HG03196 (cell line): ENCODE measurements around the gene IL18R1.

Experiments
- ATAC-seq: cut with Tn5 transposase; IDR thresholded peaks from one replicate; pipeline ENCODE4 v1.9.1; 2021; ENCODE audit not compliant: unreplicated experiment

Gene IL18R1

DNA sequence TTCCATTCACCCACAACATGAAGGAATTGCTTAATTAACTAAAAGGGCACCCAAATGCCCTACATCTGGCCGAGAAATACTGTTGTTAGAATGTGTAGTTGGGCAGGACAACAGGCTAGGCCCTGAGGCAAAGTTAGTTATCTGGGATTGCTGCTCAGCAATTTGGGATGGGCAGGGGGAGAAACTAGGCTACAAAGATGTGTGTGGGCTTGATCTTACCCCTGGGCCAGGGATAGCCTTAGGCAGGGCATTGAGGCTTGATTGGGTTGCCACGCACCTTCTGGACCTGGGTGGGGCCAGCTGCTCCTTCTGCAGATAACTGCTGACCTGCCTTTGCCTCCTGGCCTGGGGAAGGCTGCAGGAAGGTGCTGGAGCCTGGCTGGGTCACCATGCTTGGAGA, 76.8 kb downstream of the IL18R1 start:
- no peak for ATAC-seq

DNA sequence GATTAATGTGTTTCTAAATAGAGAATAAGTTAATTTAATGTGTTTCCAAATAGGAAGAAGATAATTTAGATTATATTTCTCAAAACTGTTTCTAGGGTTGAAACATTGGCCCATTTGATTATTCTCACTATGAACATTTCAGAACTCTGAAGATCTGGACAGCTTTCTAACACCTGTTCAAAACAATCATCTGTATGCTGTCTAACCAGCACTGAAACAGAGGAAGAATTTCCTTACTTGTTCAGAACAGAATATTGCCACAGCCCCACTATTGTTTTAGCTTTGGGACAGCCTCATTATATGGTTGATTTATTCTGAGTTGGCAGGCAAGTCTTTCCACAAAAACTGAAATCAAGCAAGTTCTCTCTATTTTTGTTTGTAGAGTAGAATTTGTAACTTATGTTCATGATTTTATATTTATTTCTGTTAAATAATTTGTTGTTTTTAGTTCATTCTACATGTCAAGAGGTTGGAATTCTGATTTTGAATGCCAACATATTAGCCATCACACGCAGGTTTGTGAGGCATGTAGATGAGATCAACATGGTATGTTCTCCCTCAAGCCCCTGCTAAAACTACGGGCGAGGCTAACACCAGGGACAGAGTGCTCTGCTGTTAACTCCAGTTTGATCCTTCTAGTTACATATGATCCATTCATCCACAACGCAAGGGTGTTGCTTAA, 78.5 kb downstream of the IL18R1 start:
- ATAC-seq = no peak

DNA sequence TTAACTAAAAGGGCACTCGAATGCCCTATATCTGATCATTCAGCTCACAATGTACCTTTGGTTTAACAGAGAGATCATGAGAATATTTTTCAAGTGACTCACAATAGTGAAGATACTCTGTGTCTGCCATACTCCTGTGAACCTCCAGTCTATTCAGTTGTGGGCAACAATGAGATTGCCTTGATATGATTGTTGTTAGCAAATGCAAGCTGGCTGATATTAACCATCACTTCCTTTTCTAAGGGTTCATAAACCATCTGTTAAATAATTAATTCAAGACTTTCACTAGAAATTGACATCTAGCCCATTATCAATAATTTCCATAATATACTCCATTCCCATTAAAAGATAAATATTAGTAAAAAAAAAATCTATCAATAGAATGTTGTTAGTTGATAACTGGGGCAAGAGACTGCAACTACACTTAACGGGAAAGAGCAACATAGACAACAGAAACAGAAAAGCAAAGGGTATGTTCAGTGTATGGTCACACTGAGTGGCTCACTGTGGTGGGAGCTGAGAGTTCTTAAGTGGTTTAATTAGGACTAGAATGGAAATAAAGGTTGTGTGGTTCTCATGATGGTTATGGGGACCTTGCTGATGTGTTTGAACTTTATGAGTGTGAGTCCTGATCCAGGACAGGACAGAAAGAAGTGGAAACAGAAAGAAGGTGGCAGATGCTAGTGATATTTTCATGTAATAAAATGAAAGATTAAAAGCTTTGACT, 79.2 kb downstream of the IL18R1 start:
- peak; percentile 58 for ATAC-seq

DNA sequence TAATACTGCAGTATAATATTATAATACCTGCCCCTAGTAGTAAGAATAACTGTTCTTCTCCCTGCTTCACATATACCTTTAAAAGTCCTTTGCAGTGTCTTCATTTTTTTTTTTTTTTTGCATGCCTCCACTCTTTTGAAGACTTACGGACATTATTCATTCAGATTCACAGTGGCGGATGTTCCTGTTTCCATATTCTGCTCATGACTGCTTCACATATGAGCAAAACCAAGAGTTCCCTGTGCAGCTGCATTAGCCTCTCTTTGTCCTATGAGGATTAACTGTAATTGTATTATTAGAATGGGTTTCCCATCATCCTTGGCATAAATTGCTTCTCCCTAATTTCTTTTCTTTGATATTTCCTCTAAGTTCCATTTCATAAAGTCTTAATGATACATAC, 80.1 kb downstream of the IL18R1 start:
- ATAC-seq = no peak

DNA sequence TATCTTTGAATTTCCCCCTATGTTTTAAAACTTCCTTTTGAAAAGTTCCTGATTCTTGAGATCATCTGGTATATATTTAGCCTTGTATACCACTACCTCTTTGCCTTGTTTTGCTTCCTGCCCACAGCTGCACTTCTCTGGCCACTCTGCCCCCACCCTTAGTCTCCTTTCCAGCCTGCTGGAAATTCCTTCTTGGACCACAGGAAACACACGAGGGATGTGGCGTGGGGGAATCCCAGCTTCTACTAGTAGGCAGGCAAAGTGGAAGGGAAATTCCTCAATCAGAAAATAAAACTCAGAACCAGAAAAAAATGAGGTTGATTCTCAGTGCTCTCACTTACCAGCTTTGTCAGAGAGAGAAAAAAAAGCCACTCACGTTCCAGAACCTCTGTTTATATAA, 80.7 kb downstream of the IL18R1 start:
- no peak for ATAC-seq

DNA sequence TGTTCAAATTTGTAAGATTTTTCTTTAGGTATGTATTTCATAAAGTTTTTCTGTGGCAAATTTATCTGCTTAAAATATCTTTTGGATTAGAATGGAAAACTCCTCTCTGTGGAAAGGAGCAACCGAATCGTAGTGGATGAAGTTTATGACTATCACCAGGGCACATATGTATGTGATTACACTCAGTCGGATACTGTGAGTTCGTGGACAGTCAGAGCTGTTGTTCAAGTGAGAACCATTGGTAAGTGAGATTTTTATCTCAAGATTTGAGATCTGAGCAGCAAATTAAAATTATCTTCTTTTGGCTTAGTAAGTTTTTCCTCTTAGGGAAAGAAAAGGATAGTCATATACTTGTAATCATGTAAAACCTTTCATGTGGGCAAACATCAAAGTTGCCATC, 81.5 kb downstream of the IL18R1 start:
- no peak for ATAC-seq

DNA sequence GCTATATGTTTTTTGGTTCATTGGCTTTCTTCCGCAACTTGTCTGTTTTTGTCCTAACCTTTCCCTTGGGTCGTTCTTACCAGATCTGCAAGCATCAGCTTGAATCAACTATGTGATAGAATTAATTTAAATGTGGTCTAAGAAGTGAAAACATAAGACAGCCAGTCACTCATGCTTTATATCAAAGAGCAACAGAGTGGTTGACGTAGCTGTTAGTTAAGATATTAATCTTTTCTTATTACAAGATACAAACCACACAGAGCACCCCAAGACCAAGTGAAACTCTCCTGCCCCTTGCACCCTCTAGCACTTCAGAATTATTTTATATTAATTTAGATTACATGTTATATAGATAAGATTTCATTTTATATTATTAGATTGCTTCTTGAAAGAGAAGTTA, 82.5 kb downstream of the IL18R1 start:
- ATAC-seq = no peak

DNA sequence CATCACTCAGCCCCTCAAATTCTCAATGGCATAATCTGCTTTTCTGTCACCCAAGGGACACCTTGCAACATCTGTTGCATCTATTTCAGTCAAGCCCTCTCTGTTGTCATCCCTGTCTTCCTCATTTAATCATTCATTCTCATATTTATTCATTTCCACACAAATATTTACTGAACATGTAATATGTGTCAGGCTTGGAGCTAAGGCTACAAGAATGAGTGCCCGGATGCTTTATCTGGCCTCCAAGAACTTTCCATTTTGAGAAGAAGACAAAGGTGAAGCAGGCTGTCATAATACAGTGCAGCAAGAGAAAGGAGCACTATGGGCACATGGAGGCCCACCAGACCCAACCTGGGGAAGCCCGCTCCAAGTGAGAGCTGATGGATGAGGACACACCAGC, 83.0 kb downstream of the IL18R1 start:
- no peak for ATAC-seq

DNA sequence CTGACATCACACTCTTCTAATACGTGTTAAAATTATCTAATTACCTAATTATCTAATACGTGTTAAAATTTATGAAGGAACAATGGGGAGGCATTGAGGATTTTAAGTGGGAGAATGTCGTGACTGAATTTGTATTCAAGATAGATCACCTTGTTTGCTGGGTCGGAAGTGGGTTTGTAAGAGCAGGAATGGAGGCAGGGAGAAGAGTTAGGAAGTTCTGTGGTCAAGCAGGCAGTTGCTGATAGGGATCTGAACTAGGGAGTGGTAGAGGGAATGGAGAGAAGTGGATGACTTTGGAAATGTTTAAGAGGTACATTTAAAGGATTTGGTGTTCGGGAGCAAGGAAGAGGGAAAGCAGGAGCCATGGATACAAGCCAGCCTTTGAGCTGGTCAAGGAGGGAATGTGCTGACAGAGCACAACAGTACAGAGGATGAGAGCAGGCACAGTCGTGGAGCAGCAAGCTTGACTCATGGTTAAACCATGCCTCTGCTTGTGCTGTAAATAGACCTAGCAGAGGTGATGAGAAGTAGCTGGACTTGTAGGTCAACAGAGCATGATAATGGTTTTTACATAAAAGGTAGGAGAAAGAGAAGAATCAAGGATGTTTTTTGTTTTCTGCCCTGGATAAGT, 83.6 kb downstream of the IL18R1 start:
- no peak for ATAC-seq

DNA sequence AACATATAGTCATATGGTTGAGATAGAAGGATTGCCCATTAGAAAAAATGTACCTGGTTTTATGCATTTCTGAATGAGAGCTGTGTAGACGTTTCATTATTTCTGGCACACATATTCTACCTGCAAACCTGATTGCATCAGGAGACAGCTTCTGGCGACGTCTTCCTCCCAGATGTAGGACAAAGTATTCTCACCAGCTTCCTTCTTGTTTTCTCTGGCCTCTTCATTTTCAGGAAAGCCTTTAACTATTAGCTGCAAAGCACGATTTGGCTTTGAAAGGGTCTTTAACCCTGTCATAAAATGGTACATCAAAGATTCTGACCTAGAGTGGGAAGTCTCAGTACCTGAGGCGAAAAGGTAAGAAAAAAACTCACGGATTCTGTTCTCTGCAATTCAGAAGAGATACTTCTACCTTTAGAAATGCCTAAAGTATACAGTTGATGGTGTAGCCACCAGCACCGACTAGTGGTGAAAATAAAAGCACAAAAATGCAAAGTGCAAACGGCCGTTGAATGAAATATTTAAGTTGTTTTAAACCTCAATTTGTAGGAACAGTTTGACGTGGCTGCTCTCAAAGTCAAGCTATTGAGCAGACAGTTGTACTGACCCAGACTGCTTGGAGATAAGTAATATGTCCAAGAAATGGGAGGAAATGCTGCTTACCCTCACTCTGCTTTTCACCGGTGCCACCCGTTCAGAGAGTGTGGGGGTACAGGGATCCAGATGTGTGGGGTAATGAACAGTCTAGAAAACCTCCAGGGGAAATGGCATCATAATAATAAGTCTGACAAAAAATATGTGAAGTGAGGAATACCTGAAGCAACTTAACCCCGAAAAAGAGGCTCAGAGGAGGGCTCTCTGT, 87.6 kb downstream of the IL18R1 start:
- no peak for ATAC-seq

DNA sequence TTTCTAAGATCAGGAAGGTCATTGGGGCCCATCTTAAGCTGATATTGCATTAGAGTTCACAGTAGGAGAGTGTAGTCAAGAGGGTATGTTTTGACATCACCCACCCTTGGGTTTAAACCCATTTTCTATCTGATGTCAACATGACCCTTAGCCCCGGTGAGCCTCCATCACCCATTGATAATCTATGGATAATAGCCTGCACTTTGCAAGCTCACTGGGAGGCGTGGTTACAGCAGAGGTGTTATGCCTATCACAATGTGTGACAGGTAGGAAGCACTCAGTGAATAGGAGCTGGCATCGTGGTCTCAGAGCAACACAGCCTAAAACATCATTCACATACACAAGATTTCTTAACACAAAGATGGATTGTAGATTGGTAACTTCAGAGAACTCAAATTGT, 88.6 kb downstream of the IL18R1 start:
- no peak for ATAC-seq

DNA sequence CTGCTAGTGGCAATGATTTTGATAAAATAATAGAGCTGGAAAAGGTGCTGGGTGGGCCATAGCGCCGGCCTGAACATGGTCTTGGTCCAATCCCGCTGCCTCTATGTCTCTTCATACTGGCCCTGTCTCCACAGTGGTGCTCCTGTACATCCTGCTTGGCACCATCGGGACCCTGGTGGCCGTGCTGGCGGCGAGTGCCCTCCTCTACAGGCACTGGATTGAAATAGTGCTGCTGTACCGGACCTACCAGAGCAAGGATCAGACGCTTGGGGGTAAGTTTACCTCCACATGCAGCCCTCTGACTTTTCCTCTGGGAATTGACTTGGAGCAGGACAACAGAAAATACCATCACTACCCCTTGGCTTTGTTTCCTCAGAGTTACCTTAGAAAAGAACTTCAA, 91.3 kb downstream of the IL18R1 start:
- no peak for ATAC-seq
